Skeletal muscle cell (primary cell): ENCODE results near the gene LGALS16.
"Not testable (repeated sequence)": the region's sequence is repeated elsewhere in the genome, so short reads cannot be mapped to it uniquely, and the experiment has no call there.

ENCODE experiments used
- DNase-seq: peaks from one replicate; pipeline ENCODE4 v3.0.0-alpha.2; 2010; ENCODE audit warnings: low read depth
- H3K4me3 ChIP-seq: 2 replicates; pipeline ENCODE4 v1.5.1; 2011; ENCODE audit warnings: low read depth, mild to moderate bottlenecking, control low read depth, low read length, moderate library complexity

Gene LGALS16

DNA sequence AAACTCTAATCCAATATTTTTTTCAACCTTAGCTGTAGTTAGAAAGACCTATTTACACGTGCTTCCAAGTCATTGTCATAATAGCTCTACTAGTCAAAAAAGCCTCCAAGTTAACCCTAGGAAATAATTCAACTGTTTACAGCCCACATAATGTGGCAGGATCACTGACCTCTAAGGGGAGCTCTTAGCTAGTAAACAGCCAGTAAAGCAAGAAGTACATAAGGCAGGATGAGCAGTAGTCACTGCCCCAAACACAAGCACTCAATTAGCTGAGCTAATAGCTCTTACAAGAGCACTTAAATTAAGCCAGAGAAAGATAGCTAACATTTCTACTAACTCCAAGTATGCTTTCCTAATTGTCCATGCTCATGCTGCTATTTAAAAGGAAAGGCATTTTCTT is 18.1 kb downstream of the LGALS16 start:
- H3K4me3 ChIP-seq, DNase-seq: not testable (repeated sequence)

GRCh38 chr19:39676004-39676403 is 20.3 kb downstream of the LGALS16 start:
- no peak overlapping the region for H3K4me3 ChIP-seq
- no peak for DNase-seq

DNA sequence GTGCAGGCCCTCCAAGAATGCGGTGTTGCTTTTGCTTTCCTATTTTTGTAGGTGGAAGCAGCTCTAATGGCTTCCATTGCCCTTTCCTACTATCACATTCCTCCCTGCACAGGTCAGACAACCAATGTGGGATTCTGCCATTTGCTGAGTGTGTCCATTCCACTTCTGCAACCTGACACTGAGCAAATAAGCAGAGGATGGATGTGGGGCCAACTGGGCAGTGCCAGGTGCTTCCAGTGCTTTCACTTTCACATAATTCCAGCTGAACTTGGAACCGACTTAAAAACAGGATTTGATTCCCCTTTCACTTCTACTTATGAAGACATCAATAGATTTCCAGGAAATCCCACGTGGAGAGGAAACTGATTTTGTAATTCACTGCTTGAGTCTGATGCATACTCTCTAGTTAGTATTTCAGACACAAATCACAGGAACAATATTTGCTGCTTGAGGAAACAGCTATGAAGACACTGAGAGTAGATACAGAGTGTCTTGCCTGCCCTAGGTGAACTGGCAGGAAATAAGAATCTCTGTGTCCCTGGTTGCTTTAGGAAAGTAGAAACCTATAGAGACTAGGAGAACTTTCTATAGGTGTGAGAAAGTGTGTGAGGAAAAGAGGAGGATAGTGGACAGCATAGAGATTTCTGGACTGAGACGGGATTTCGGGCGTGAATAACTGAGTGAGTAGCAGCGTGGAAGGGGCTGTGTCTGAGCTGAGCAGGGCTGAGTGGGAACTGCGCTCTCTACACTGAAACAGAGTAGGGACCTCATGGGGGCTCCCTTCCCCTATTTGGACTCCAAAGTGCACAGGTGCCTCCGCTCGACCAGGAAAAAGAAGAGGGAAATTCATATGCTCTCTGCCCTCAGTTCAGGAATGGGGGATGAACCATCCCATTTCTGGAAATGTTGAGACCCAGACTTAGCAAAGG is 22.5 kb downstream of the LGALS16 start:
- no peak for DNase-seq
- H3K4me3 ChIP-seq, result no peak overlapping the region

DNA sequence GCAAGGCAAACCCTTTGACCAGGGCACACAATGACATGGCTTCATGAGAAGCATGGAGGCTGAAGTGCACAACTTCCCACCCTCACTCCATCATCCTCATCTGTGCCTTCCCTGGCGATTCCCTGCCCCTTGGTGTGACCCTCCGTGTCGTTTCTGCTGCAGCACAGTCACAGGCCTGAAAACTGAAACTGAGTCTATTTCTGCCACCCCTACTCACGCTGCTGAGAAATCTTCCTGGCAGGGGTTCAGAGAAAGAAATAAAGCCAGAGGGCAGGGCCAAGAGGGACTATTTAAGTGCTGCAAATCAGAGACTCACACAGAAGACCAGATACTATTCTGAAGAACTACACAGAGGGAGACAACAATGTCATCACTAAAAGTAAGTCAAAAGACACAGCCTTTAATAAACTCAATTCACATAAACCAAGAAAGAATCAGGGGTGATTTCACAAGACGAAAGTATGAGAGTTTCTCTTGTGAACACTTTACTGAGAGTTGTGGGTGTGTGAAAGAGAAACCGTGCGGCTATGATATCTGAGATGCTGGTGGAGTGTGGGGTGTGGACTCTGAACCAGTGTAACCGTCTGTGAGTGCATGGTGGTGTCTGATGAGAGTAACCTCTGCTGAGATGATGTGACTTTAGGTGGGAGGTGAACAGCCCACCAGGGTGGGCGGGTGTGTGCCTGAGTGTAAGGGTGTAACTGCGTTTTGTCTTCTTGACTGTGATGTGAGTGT is 23.5 kb downstream of the LGALS16 start:
- no peak overlapping the region for H3K4me3 ChIP-seq
- DNase-seq, result no peak

GRCh38 chr19:39679791-39680168 is 24.1 kb downstream of the LGALS16 start:
- no peak for DNase-seq
- H3K4me3 ChIP-seq, result no peak overlapping the region

GRCh38 chr19:39680593-39680992 is 24.9 kb downstream of the LGALS16 start:
- no peak overlapping the region for H3K4me3 ChIP-seq
- no peak for DNase-seq

- H3K4me3 ChIP-seq, result no peak overlapping the region
- DNase-seq, result no peak
Observed at GRCh38 chr19:39681416-39681815, 25.7 kb downstream of the LGALS16 start.

DNA sequence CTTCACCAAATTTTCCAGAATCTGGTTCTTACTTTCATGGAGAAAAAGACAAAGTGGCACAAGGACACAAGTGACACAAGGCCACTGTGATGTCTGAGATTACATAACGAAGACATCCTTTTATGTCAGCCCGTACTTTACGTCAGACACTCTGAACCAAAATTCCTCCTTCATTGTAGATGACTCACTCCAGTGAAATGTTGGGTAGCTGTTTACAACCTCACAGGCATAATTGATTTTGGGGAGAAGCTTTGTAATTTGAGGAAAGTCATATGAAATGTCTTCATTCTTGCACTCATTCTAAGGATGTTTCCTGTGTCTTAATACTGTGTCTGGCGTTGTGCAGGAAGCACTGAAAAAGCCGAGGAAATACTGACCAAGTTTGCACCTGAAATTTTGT is 28.6 kb downstream of the LGALS16 start:
- H3K4me3 ChIP-seq, result no peak overlapping the region
- DNase-seq, result no peak

DNA sequence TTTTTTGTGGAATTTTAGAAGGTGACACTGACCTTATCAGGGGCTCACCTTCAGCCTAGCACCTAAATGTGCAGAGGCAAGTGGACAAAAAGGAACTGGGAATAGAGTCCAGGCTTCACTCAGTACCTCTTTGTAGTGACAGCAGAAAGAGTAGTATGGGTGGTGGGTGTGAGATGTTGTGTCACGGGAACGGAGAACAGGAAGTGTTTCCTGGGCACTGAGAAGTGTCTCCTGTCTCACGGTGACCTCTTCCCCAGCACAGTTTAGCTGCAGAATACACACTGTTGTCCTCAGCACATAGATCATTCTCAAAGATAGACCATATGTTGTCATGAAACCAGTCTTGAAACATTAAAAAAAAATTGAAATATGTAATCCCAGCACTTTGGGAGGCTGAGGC is 31.0 kb downstream of the LGALS16 start:
- no peak overlapping the region for H3K4me3 ChIP-seq
- no peak for DNase-seq

DNA sequence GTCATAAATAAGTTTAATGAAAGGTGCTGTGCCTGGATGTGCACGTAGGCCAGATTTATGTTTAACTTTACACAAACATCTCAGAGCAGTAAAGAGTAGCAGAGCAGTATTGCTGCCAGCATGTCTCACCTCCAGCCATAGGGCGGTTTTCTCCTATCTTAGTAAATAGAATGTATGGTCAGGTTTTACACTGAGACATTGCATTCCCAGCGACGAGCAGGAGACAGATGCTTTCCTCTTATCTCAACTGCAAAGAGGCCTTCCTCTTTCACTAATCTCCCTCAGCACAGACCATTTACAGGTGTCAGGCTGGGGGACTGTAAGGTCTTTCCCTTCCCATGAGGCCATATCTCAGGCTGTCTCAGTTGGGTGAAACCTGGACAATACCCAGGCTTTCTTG is 32.9 kb downstream of the LGALS16 start:
- not testable (repeated sequence) for H3K4me3 ChIP-seq, DNase-seq

DNA sequence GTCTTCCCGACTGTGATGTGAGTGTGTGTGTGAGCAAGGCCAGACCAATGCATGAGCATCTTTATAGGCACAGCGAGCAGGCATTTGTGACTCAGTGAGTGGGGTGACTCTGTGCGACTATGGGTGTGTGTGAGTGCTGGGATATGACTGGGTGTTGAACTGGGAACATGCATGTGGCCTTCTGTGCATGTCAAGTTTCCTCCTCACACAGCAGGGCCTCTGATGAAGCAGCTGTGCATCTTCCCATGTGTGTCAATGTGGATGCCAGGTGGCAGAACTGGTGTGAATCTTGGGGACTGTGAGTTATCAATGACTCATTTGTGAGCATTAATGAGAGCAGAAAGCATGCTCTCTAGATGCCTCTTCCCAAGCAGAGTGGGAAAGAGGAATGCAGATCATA is 36.5 kb downstream of the LGALS16 start:
- DNase-seq, result no peak
- H3K4me3 ChIP-seq, result no peak overlapping the region

DNA sequence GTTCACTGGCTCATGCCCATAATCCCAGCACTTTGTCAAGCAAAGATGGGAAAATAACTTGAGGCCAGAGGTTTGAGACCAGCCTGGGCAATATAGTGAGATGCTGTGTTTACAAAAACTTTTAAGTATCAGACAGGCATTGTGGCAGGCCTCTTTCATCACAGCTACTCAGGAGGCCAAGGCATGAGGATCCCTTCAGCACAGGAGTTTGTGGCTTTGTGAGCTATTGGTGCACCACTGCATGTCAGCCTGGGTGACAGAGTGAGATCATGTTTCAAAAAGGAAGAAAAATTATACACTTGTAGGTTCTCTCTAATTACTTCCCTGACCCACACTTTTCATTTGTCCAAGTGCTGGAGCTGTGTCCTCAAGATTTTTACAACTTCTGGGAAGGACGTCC is 37.1 kb downstream of the LGALS16 start:
- no peak for DNase-seq
- H3K4me3 ChIP-seq, result no peak overlapping the region

- no peak overlapping the region for H3K4me3 ChIP-seq
- DNase-seq, result no peak
Observed at GRCh38 chr19:39695759-39696158, 40.0 kb downstream of the LGALS16 start.

GRCh38 chr19:39696387-39696786 is 40.7 kb downstream of the LGALS16 start:
- no peak for DNase-seq
- H3K4me3 ChIP-seq, result no peak overlapping the region

DNA sequence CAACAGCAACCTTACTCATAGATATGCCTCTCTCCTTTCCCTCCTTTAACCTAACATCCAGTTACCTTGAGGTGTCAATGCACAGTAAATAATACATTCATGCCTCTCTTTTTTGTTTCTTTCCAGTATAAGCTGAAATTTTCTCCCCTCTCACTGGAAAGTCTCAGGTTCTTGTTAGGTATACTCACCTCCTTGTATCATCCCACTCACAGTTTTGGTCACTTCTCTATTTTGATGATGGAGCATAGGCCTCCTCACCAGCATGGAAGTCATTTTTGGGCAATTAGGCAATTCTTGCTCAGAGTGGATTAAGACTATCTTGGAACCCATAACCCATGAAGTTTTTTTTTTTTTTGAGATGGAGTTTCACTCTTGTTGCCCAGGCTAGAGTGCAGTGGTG is 42.8 kb downstream of the LGALS16 start:
- H3K4me3 ChIP-seq, result no peak overlapping the region
- DNase-seq, result no peak

DNA sequence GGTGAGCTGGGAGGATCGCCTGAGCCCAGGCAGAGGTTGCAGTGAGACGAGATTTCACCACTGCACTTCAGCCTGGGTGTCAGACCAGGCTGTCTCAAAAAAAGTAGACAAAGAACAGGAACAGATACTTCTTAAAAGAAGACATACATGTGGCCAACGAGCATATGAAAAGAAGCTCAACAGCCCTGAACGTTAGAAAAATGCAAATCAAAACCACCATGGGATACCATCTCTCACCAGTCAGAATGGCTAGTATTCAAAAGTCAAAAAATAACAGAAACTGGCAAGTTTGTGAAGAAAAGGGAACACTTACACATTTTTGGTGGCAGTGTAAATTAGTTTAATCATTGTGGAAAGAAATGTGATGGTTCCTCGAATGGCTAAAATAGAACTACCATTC is 45.6 kb downstream of the LGALS16 start:
- DNase-seq, result no peak
- no peak overlapping the region for H3K4me3 ChIP-seq

GRCh38 chr19:39704181-39705044 is 48.7 kb downstream of the LGALS16 start, which contains the start of gene LGALS14:
TSS of gene LGALS14 (plus strand) at chr19:39704481. CDS start at chr19:39704529, 48 bp downstream.
- H3K4me3 ChIP-seq, result no peak within 1 kb of the TSS
- no peak for DNase-seq

DNA sequence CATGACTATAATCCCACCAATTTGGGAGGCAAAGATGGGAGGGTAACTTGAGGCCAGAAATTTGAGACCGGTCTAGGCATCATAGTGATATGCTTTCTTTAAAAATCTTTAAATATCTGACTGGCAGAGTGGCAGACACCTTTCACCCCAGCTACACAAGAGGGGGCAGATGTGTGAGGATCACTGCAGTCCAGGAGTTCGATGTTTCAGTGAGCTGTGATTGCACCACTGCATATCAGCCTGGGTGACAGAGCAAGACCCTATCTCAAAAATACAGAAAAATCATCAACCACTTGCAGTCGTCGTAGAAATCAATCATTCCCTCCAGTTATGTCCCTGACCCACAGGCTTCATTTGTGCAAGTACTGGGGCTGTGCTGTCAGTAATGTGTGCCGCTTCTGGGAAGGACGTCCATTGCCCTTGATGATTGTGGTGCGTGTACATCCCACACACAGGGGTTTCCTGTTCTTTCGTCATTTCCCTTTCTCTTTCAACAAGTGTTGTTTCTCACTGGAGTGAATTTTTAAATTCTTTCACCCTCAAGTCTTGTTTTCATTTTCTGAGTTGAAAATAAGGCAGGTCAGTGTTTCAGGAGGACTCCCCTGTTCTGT is 50.0 kb downstream of the LGALS16 start:
- no peak overlapping the region for H3K4me3 ChIP-seq
- no peak for DNase-seq

- no peak for DNase-seq
- no peak overlapping the region for H3K4me3 ChIP-seq
Observed at GRCh38 chr19:39708594-39708993, 52.9 kb downstream of the LGALS16 start.
